Measurements from ENCODE around the gene MSI1.

The MSI1 gene

DNA sequence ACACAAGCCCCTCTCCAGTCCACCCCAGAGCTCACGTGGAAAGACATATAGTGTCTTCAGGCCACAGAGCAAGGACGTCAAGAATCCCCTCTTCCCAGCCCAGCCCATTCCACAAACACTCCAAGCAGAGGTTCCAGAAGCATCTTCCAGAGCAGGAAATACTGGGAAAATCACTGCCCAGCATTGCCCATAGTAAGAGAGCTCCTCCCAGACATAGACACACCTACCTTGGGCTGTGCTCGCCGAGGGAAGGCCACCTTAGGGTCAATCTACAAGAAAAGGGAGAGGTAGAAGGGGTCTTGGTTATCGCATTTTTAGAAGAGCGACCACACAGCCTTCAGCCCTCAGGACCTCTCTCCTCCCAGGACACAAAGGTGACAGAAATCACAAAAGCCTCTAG, 4.5 kb downstream of the MSI1 start:
- H3K9ac ChIP-seq (ENCODE audit: low read depth, low read length), result no peak overlapping the region
- 91% methylated on average over 2 of the region's 6 CpGs for WGBS
- H3K36me3 ChIP-seq (ENCODE audit: insufficient read depth, low read length), result peaks cover 43% of the 10 kb centered on the region
- no peak overlapping the region for H3K4me3 ChIP-seq (ENCODE audit: low read length)
- H3K27ac ChIP-seq (ENCODE audit: low read depth, low read length), result no peak overlapping the region
- H3K27me3 ChIP-seq (ENCODE audit: insufficient read depth, low read length), result peaks cover 8% of the 10 kb centered on the region
- peaks cover 48% of the 10 kb centered on the region for H3K4me1 ChIP-seq (ENCODE audit: insufficient read depth, low read length)
- H3K9me3 ChIP-seq (ENCODE audit: insufficient read depth, low read depth, low read length), result no peaks in the 10 kb centered on the region

DNA sequence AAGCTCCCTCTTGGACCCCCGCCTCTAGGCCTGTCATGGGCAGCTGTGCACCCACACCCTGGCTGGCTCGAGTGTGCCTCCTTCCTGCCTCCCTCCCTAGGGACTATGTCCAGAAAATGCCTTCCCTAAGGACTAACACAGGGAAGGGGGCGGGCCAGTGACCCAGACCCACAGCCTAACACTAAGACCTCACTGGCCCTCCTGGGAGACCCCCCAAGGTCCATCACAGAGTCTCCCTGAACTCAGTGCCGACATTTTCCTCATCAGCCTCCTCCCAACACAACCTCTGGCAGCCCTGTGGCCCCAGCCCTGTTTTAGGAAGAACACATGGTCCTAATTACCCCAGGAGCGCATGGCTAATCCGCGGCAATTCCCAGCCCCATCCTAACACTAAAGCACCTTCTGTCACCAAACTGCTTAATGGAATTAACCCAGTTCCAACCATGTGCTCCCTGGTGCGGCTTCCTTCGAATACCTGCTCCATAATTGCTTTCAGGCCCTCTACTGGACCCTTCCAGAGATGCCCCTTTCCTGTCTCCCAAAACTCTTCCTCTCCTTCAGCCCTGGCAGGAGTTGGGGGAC, 5.6 kb downstream of the MSI1 start:
- 83% methylated on average over 9 of the region's 9 CpGs for WGBS
- Histone ChIP-seq H3K27me3 (ENCODE audit: insufficient read depth, low read length) (peaks cover 5% of the 10 kb centered on the region; the same call in 1 of the 2 replicates), H3K27ac (ENCODE audit: low read depth, low read length) (no peak overlapping the region), H3K36me3 (ENCODE audit: insufficient read depth, low read length) (peaks cover 51% of the 10 kb centered on the region), H3K4me3 (ENCODE audit: low read length) (no peak overlapping the region), H3K4me1 (ENCODE audit: insufficient read depth, low read length) (peaks cover 58% of the 10 kb centered on the region), H3K9me3 (ENCODE audit: insufficient read depth, low read depth, low read length) (no peaks in the 10 kb centered on the region), H3K9ac (ENCODE audit: low read depth, low read length) (no peak overlapping the region)

DNA sequence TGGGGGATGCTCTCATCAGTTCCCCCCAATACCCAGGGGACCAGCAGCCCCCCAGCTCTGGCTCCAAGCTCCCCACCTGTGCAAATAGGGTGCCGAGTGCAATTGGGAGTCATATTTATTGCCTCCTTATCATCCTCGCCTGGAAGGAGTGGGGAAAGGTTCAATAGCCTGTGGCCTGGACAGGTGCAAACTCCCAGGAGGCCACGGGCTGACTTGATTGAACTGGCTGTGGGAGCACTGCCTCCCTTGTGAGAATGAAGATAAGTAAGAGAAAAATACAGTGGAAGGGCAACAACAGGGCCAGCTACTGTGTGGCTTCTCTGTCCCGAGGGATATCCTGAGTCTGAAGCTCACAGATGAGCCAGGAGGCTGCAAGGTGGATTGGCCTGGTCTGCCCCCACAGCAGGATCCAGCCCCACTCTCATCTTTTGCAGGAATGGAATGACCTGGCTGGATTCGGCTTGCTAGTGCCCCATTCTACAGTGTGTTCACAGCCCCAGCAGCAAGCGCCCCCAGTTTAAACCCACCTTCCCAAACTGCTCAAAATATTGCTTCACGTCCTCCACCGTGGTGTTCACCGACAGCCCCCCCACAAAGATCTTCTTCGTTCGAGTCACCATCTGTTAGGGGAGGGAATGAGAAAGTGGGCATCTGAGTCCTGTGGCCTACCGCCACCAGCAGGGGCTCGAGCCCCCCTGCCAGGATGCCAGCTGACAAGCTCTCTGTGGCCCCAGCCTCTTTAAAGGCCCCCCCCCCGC, 6.3 kb downstream of the MSI1 start:
- Histone ChIP-seq H3K36me3 (ENCODE audit: insufficient read depth, low read length) (peaks cover 57% of the 10 kb centered on the region), H3K27me3 (ENCODE audit: insufficient read depth, low read length) (peaks cover 2% of the 10 kb centered on the region; the same call in 1 of the 2 replicates), H3K9me3 (ENCODE audit: insufficient read depth, low read depth, low read length) (no peaks in the 10 kb centered on the region), H3K9ac (ENCODE audit: low read depth, low read length) (peak overlapping the region; percentile 52; the same call in 1 of the 2 replicates), H3K27ac (ENCODE audit: low read depth, low read length) (peak overlapping the region; percentile 85), H3K4me3 (ENCODE audit: low read length) (no peak overlapping the region), H3K4me1 (ENCODE audit: insufficient read depth, low read length) (peaks cover 57% of the 10 kb centered on the region)
- 88% methylated on average over 14 of the region's 14 CpGs for WGBS

- Histone ChIP-seq H3K4me1 (ENCODE audit: insufficient read depth, low read length) (peaks cover 49% of the 10 kb centered on the region), H3K27me3 (ENCODE audit: insufficient read depth, low read length) (no peaks in the 10 kb centered on the region), H3K27ac (ENCODE audit: low read depth, low read length) (peak overlapping the region; percentile 85), H3K36me3 (ENCODE audit: insufficient read depth, low read length) (peaks cover 65% of the 10 kb centered on the region), H3K9me3 (ENCODE audit: insufficient read depth, low read depth, low read length) (no peaks in the 10 kb centered on the region), H3K4me3 (ENCODE audit: low read length) (peak overlapping the region; percentile 53), H3K9ac (ENCODE audit: low read depth, low read length) (peak overlapping the region; percentile 52)
- 2% methylated on average over 54 of the region's 56 CpGs for WGBS
Measured at GRCh38 chr12:120361506-120362208, 7.3 kb downstream of the MSI1 start.

- Histone ChIP-seq H3K9me3 (ENCODE audit: insufficient read depth, low read depth, low read length) (no peaks in the 10 kb centered on the region), H3K4me3 (ENCODE audit: low read length) (no peak overlapping the region), H3K27me3 (ENCODE audit: insufficient read depth, low read length) (no peaks in the 10 kb centered on the region), H3K36me3 (ENCODE audit: insufficient read depth, low read length) (peaks cover 61% of the 10 kb centered on the region), H3K27ac (ENCODE audit: low read depth, low read length) (peak overlapping the region; percentile 61), H3K9ac (ENCODE audit: low read depth, low read length) (no peak overlapping the region), H3K4me1 (ENCODE audit: insufficient read depth, low read length) (peaks cover 40% of the 10 kb centered on the region)
- 93% methylated on average over 1 of the region's 1 CpG for WGBS
Measured at GRCh38 chr12:120359128-120359527, 9.8 kb downstream of the MSI1 start.

GRCh38 chr12:120358412-120359100, 10.4 kb downstream of the MSI1 start:
- H3K9me3 ChIP-seq (ENCODE audit: insufficient read depth, low read depth, low read length), result no peaks in the 10 kb centered on the region
- H3K4me1 ChIP-seq (ENCODE audit: insufficient read depth, low read length), result peaks cover 35% of the 10 kb centered on the region
- 57% methylated on average over 19 of the region's 19 CpGs for WGBS
- peaks cover 61% of the 10 kb centered on the region for H3K36me3 ChIP-seq (ENCODE audit: insufficient read depth, low read length)
- no peak overlapping the region for H3K9ac ChIP-seq (ENCODE audit: low read depth, low read length)
- H3K4me3 ChIP-seq (ENCODE audit: low read length), result no peak overlapping the region
- peak overlapping the region; percentile 61 for H3K27ac ChIP-seq (ENCODE audit: low read depth, low read length)
- H3K27me3 ChIP-seq (ENCODE audit: insufficient read depth, low read length), result no peaks in the 10 kb centered on the region

- no peak overlapping the region for H3K4me3 ChIP-seq (ENCODE audit: low read length)
- WGBS, result 79% methylated on average over 5 of the region's 5 CpGs
- no peaks in the 10 kb centered on the region for H3K27me3 ChIP-seq (ENCODE audit: insufficient read depth, low read length)
Measured at GRCh38 chr12:120357104-120357503, 11.9 kb downstream of the MSI1 start.

DNA sequence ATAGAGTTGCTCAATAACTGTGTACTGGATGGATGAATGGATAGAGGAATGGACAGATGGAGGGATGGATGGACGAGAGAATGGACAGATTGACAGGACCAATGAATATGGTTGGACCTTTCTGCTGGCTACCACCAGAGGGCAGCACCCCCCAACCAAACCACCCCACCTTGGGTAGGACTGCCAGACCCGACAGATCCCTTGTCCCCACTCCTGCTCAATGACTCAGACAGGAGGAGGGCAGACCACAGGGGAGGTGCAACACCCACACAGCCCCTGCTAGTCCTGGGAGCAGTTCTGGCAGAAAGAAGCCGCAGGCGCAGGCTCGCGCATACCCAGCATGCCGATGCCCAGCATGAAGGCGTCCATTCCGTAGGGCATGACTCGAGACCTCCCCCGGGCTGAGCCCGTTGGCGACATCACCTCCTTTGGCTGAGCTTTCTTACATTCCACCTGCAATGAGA, 12.4 kb downstream of the MSI1 start:
- Histone ChIP-seq H3K4me3 (ENCODE audit: low read length) (no peak overlapping the region), H3K4me1 (ENCODE audit: insufficient read depth, low read length) (peaks cover 20% of the 10 kb centered on the region), H3K9me3 (ENCODE audit: insufficient read depth, low read depth, low read length) (no peaks in the 10 kb centered on the region), H3K27me3 (ENCODE audit: insufficient read depth, low read length) (no peaks in the 10 kb centered on the region), H3K36me3 (ENCODE audit: insufficient read depth, low read length) (peaks cover 64% of the 10 kb centered on the region), H3K9ac (ENCODE audit: low read depth, low read length) (no peak overlapping the region), H3K27ac (ENCODE audit: low read depth, low read length) (peak overlapping the region; percentile 19; the same call in 1 of the 2 replicates)
- WGBS, result 59% methylated on average over 13 of the region's 13 CpGs

More at GRCh38 chr12:120357104-120357503, 11.9 kb downstream of the MSI1 start:
- H3K36me3 ChIP-seq (ENCODE audit: insufficient read depth, low read length), result peaks cover 62% of the 10 kb centered on the region
- H3K4me1 ChIP-seq (ENCODE audit: insufficient read depth, low read length), result peaks cover 23% of the 10 kb centered on the region
- H3K27ac ChIP-seq (ENCODE audit: low read depth, low read length), result peak overlapping the region; percentile 19; the same call in 1 of the 2 replicates
- no peak overlapping the region for H3K9ac ChIP-seq (ENCODE audit: low read depth, low read length)
- no peaks in the 10 kb centered on the region for H3K9me3 ChIP-seq (ENCODE audit: insufficient read depth, low read depth, low read length)

DNA sequence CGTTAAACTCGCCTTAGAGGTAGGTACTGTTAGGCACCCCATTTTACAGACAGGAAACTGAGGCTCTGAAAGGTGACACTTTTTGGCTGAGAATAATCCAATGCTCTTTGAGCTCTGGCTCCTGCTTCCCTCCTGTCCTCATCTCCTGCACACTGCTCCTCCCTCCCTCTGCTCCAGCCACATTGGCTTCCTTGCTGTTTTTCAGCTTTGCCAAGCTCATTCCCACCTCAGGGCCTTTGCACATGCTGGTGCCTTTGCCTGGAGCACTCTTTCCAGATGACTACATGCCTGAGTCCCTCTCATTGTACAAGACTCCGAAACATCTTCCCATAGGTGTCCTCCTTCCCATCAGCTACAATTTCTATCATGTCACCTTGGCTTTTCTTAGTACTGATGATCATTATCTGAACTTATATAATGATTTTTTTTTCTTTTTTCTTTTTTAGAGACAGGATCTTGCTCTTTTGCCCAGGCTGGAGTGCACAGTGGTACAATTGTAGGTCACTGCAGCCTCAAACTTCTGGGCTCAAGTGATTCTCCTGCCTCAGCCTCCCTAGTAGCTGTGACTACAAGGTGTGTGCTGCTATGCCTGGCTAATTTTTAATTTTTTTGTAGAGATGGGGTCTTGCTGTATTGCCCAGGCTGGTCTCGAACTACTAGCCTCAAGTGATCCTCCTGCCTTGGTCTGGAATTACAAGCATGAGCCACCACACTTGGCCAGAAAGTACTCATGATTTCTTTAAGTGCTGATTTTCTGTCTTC, 15.2 kb downstream of the MSI1 start:
- Histone ChIP-seq H3K36me3 (ENCODE audit: insufficient read depth, low read length) (peaks cover 76% of the 10 kb centered on the region), H3K9me3 (ENCODE audit: insufficient read depth, low read depth, low read length) (no peaks in the 10 kb centered on the region), H3K4me3 (ENCODE audit: low read length) (no peak overlapping the region), H3K27ac (ENCODE audit: low read depth, low read length) (no peak overlapping the region), H3K4me1 (ENCODE audit: insufficient read depth, low read length) (peaks cover 3% of the 10 kb centered on the region), H3K9ac (ENCODE audit: low read depth, low read length) (no peak overlapping the region), H3K27me3 (ENCODE audit: insufficient read depth, low read length) (no peaks in the 10 kb centered on the region)
- WGBS, result 97% methylated on average over 4 of the region's 4 CpGs

DNA sequence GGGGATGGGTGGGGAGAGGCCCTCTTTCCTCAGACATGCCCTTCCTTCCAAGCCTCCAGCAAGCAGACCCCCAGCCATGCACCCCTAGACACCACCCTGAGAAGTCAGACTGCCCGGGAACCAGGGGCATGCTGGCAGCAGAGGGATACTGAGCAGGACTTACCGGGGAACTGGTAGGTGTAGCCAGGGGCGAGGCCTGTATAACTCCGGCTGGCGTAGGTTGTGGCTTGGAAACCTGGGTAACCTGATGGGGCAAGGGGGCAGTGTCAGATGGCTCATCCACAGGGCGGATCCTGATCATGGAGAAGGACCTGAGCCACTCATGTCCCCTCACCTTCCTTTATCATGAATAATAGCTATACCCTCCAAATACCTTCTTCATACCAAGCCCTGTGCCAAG, 15.8 kb downstream of the MSI1 start:
- no peaks in the 10 kb centered on the region for H3K27me3 ChIP-seq (ENCODE audit: insufficient read depth, low read length)
- over 99% methylated on average over 6 of the region's 6 CpGs for WGBS
- peaks cover 75% of the 10 kb centered on the region for H3K36me3 ChIP-seq (ENCODE audit: insufficient read depth, low read length)
- H3K4me1 ChIP-seq (ENCODE audit: insufficient read depth, low read length), result no peaks in the 10 kb centered on the region
- no peak overlapping the region for H3K4me3 ChIP-seq (ENCODE audit: low read length)
- H3K9ac ChIP-seq (ENCODE audit: low read depth, low read length), result no peak overlapping the region
- no peaks in the 10 kb centered on the region for H3K9me3 ChIP-seq (ENCODE audit: insufficient read depth, low read depth, low read length)
- no peak overlapping the region for H3K27ac ChIP-seq (ENCODE audit: low read depth, low read length)
